Memory B cell (primary cell): ENCODE measurements around the gene DLST.

Experiments
- ATAC-seq: fragments of 150-1000 bp; cut with Tn5 transposase; 2 replicates; pipeline ENCODE4 v1.10.0; 2021; ENCODE audit warnings: low read depth, mild to moderate bottlenecking, moderate library complexity
- DNase-seq, 2 donors: peaks; one replicate each; pipeline ENCODE4 v3.0.0; 2022; ENCODE audit warnings: low spot score in 2 of 2
- H3K27ac Mint-ChIP-seq: one replicate; pipeline ENCODE4 v1.8.0; 2022; ENCODE audit warnings: mild to moderate bottlenecking, moderate library complexity, mixed read lengths
- H3K27me3 Mint-ChIP-seq: one replicate; pipeline ENCODE4 v1.8.0; 2022; ENCODE audit warnings: mixed read lengths
- H3K36me3 Mint-ChIP-seq: one replicate; pipeline ENCODE4 v1.8.0; 2022; ENCODE audit warnings: mild to moderate bottlenecking, mixed read lengths
- H3K4me1 Mint-ChIP-seq: one replicate; pipeline ENCODE4 v1.8.0; 2022; ENCODE audit warnings: mixed read lengths
- H3K4me3 Mint-ChIP-seq: one replicate; pipeline ENCODE4 v1.8.0; 2022; ENCODE audit warnings: mild to moderate bottlenecking, moderate library complexity, mixed read lengths
- H3K9me3 Mint-ChIP-seq: one replicate; pipeline ENCODE4 v1.8.0; 2022; ENCODE audit warnings: mixed read lengths

Gene DLST

GRCh38 chr14:74940956-74941565 is 59.3 kb downstream of the DLST start:
- no peaks in the 10 kb centered on the region for H3K9me3 Mint-ChIP-seq
- peaks cover 37% of the 10 kb centered on the region for H3K4me1 Mint-ChIP-seq
- H3K27ac Mint-ChIP-seq, result peak overlapping the region; percentile 91
- H3K4me3 Mint-ChIP-seq, result peak overlapping the region; percentile 71
- H3K36me3 Mint-ChIP-seq, result no peaks in the 10 kb centered on the region
- H3K27me3 Mint-ChIP-seq, result no peaks in the 10 kb centered on the region
- ATAC-seq (no peak), DNase-seq (no peak)

GRCh38 chr14:74941676-74942097 is 60.0 kb downstream of the DLST start:
- peak overlapping the region; percentile 91 for H3K27ac Mint-ChIP-seq
- no peaks in the 10 kb centered on the region for H3K36me3 Mint-ChIP-seq
- no peaks in the 10 kb centered on the region for H3K9me3 Mint-ChIP-seq
- H3K4me3 Mint-ChIP-seq, result peak overlapping the region; percentile 71
- DNase-seq, result no peak
- peaks cover 42% of the 10 kb centered on the region for H3K4me1 Mint-ChIP-seq
- ATAC-seq, result peak; percentile 19
- H3K27me3 Mint-ChIP-seq, result no peaks in the 10 kb centered on the region

GRCh38 chr14:74942181-74942580 is 60.5 kb downstream of the DLST start:
- DNase-seq (no peak), ATAC-seq (no peak)
- Mint-ChIP-seq H3K27ac (peak overlapping the region; percentile 91), H3K9me3 (no peaks in the 10 kb centered on the region), H3K4me1 (peaks cover 45% of the 10 kb centered on the region), H3K36me3 (no peaks in the 10 kb centered on the region), H3K27me3 (no peaks in the 10 kb centered on the region), H3K4me3 (peak overlapping the region; percentile 71)

- H3K9me3 Mint-ChIP-seq, result no peaks in the 10 kb centered on the region
- ATAC-seq (no peak), DNase-seq (no peak)
- peak overlapping the region; percentile 71 for H3K4me3 Mint-ChIP-seq
- H3K36me3 Mint-ChIP-seq, result no peaks in the 10 kb centered on the region
- peaks cover 45% of the 10 kb centered on the region for H3K4me1 Mint-ChIP-seq
- H3K27me3 Mint-ChIP-seq, result no peaks in the 10 kb centered on the region
- H3K27ac Mint-ChIP-seq, result peak overlapping the region; percentile 91
Measured at GRCh38 chr14:74942608-74943007, 60.9 kb downstream of the DLST start.

- H3K4me3 Mint-ChIP-seq, result no peak overlapping the region
- H3K27ac Mint-ChIP-seq, result no peak overlapping the region
- DNase-seq (no peak), ATAC-seq (no peak)
- H3K36me3 Mint-ChIP-seq, result no peaks in the 10 kb centered on the region
- peaks cover 5% of the 10 kb centered on the region for H3K27me3 Mint-ChIP-seq
- H3K4me1 Mint-ChIP-seq, result peaks cover 29% of the 10 kb centered on the region
- no peaks in the 10 kb centered on the region for H3K9me3 Mint-ChIP-seq
Measured at GRCh38 chr14:74945261-74945851, 63.6 kb downstream of the DLST start.

- H3K9me3 Mint-ChIP-seq, result no peaks in the 10 kb centered on the region
- H3K36me3 Mint-ChIP-seq, result no peaks in the 10 kb centered on the region
- H3K27me3 Mint-ChIP-seq, result peaks cover 5% of the 10 kb centered on the region
- ATAC-seq, result peak; percentile 73
- peak overlapping the region; percentile 10 for H3K27ac Mint-ChIP-seq
- DNase-seq, result peak; percentile 72 to 78
- H3K4me3 Mint-ChIP-seq, result peak overlapping the region; percentile 9
- peaks cover 27% of the 10 kb centered on the region for H3K4me1 Mint-ChIP-seq
Measured at GRCh38 chr14:74945852-74946658, 64.3 kb downstream of the DLST start.

GRCh38 chr14:74946659-74947281 is 65.1 kb downstream of the DLST start:
- no peak overlapping the region for H3K27ac Mint-ChIP-seq

GRCh38 chr14:74947353-74948227 is 65.9 kb downstream of the DLST start:
- H3K27ac Mint-ChIP-seq, result no peak overlapping the region
- no peak for ATAC-seq
- no peaks in the 10 kb centered on the region for H3K9me3 Mint-ChIP-seq
- peaks cover 16% of the 10 kb centered on the region for H3K4me1 Mint-ChIP-seq
- H3K27me3 Mint-ChIP-seq, result peaks cover 5% of the 10 kb centered on the region
- H3K36me3 Mint-ChIP-seq, result no peaks in the 10 kb centered on the region
- no peak for DNase-seq
- no peak overlapping the region for H3K4me3 Mint-ChIP-seq

More at GRCh38 chr14:74946659-74947281, 65.1 kb downstream of the DLST start:
- peak; percentile 21 for ATAC-seq
- peak overlapping the region; percentile 51 for H3K4me3 Mint-ChIP-seq
- peaks cover 23% of the 10 kb centered on the region for H3K4me1 Mint-ChIP-seq
- no peaks in the 10 kb centered on the region for H3K36me3 Mint-ChIP-seq
- DNase-seq, result no peak
- H3K27me3 Mint-ChIP-seq, result peaks cover 5% of the 10 kb centered on the region
- no peaks in the 10 kb centered on the region for H3K9me3 Mint-ChIP-seq

- DNase-seq (no peak), ATAC-seq (no peak)
- H3K4me1 Mint-ChIP-seq, result peaks cover 10% of the 10 kb centered on the region
- H3K36me3 Mint-ChIP-seq, result no peaks in the 10 kb centered on the region
- H3K27me3 Mint-ChIP-seq, result peaks cover 7% of the 10 kb centered on the region
- H3K9me3 Mint-ChIP-seq, result no peaks in the 10 kb centered on the region
- H3K4me3 Mint-ChIP-seq, result no peak overlapping the region
- H3K27ac Mint-ChIP-seq, result no peak overlapping the region
Measured at GRCh38 chr14:74948228-74949175, 66.8 kb downstream of the DLST start.

- Mint-ChIP-seq H3K4me1 (peaks cover 10% of the 10 kb centered on the region), H3K4me3 (no peak overlapping the region), H3K27me3 (peaks cover 8% of the 10 kb centered on the region), H3K27ac (no peak overlapping the region), H3K36me3 (no peaks in the 10 kb centered on the region), H3K9me3 (no peaks in the 10 kb centered on the region)
- ATAC-seq, result no peak
- DNase-seq, result no peak
Measured at GRCh38 chr14:74949191-74949601, 67.5 kb downstream of the DLST start.

GRCh38 chr14:74949859-74950573 is 68.3 kb downstream of the DLST start:
- no peaks in the 10 kb centered on the region for H3K9me3 Mint-ChIP-seq
- no peak overlapping the region for H3K27ac Mint-ChIP-seq
- H3K4me1 Mint-ChIP-seq, result peaks cover 10% of the 10 kb centered on the region
- ATAC-seq (no peak), DNase-seq (no peak)
- no peaks in the 10 kb centered on the region for H3K36me3 Mint-ChIP-seq
- H3K4me3 Mint-ChIP-seq, result no peak overlapping the region
- H3K27me3 Mint-ChIP-seq, result peaks cover 8% of the 10 kb centered on the region

- no peak for ATAC-seq
- no peaks in the 10 kb centered on the region for H3K9me3 Mint-ChIP-seq
- H3K27me3 Mint-ChIP-seq, result peaks cover 8% of the 10 kb centered on the region
- no peak overlapping the region for H3K4me3 Mint-ChIP-seq
- no peaks in the 10 kb centered on the region for H3K36me3 Mint-ChIP-seq
- DNase-seq, result no peak
- peaks cover 10% of the 10 kb centered on the region for H3K4me1 Mint-ChIP-seq
- H3K27ac Mint-ChIP-seq, result no peak overlapping the region
Measured at GRCh38 chr14:74950795-74951442, 69.2 kb downstream of the DLST start.
